ENCODE measurements around the gene ZNF581.

ZNF581 gene

GRCh38 chr19:55659822-55660221 is 16.4 kb downstream of the ZNF581 start:
- no peak overlapping the region for H3K4me3 ChIP-seq (ENCODE audit: insufficient read depth in 1 of 2, low read depth in 1 of 2, low read length in 2 of 2)
- H3K36me3 ChIP-seq (ENCODE audit: control insufficient read depth in 1 of 2, insufficient read depth in 2 of 2, low read depth in 1 of 2, low read length in 2 of 2), result peaks cover 52 to 70% of the 10 kb centered on the region in 2 experiments
- no peak overlapping the region for H3K23ac ChIP-seq (ENCODE audit: low read length in 2 of 2)
- H4K91ac ChIP-seq (ENCODE audit: low read length), result no peak overlapping the region
- no peak overlapping the region for H2BK5ac ChIP-seq (ENCODE audit: low read depth, low read length, poor library complexity, severe bottlenecking)
- no peak overlapping the region for H2AFZ ChIP-seq (ENCODE audit: low read depth, low read length)
- H3K9me3 ChIP-seq (ENCODE audit: control insufficient read depth, low read length), result no peaks in the 10 kb centered on the region
- DNase-seq, result no peak
- H3K9ac ChIP-seq (ENCODE audit: low read length), result peak overlapping the region; percentile 72
- no peak overlapping the region for H3K4me2 ChIP-seq (ENCODE audit: low read length, poor library complexity, severe bottlenecking)
- no peak overlapping the region for H2BK12ac ChIP-seq (ENCODE audit: low read length in 2 of 2)
- H3K27me3 ChIP-seq (ENCODE audit: control insufficient read depth in 1 of 2, insufficient read depth in 1 of 2, low read length in 2 of 2), result no peaks in the 10 kb centered on the region
- WGBS, result 100% methylated on average over 4 of the region's 9 CpGs
- peaks cover 27% of the 10 kb centered on the region for H3K4me1 ChIP-seq (ENCODE audit: control insufficient read depth, insufficient read depth, low read depth, low read length)
- peaks cover 11% of the 10 kb centered on the region for H3K79me1 ChIP-seq (replicated peaks; ENCODE audit: low read length, poor library complexity, severe bottlenecking)
- H2AK5ac ChIP-seq (ENCODE audit: low read length, severe bottlenecking), result no peak overlapping the region
- H3K4ac ChIP-seq (ENCODE audit: low read depth in 1 of 2, low read length in 2 of 2), result no peak overlapping the region
- no peak overlapping the region for H3K18ac ChIP-seq (ENCODE audit: low read depth in 1 of 2, low read length in 2 of 2)
- no peak overlapping the region for H3K27ac ChIP-seq (ENCODE audit: low read length, poor library complexity, severe bottlenecking)
- no peak overlapping the region for H2BK120ac ChIP-seq (ENCODE audit: low read depth, low read length)
- no peak overlapping the region for H4K8ac ChIP-seq (ENCODE audit: low read length)
- no peak overlapping the region for H3K14ac ChIP-seq (ENCODE audit: low read length in 2 of 2)
- no peak overlapping the region for H2BK15ac ChIP-seq (ENCODE audit: low read depth, poor library complexity, severe bottlenecking)

- Histone ChIP-seq H2BK15ac (ENCODE audit: low read depth, poor library complexity, severe bottlenecking) (no peak overlapping the region), H2AK5ac (ENCODE audit: low read length, severe bottlenecking) (no peak overlapping the region), H4K91ac (ENCODE audit: low read length) (no peak overlapping the region), H3K4me2 (ENCODE audit: low read length, poor library complexity, severe bottlenecking) (no peak overlapping the region), H3K9ac (ENCODE audit: low read length) (no peak overlapping the region), H3K4ac (ENCODE audit: low read depth in 1 of 2, low read length in 2 of 2) (no peak overlapping the region), H3K4me1 (ENCODE audit: control insufficient read depth, insufficient read depth, low read depth, low read length) (peaks cover 27% of the 10 kb centered on the region), H3K27ac (ENCODE audit: low read length, poor library complexity, severe bottlenecking) (no peak overlapping the region), H3K79me1 (replicated peaks; ENCODE audit: low read length, poor library complexity, severe bottlenecking) (peaks cover 11% of the 10 kb centered on the region), H3K23ac (ENCODE audit: low read length in 2 of 2) (no peak overlapping the region), H3K14ac (ENCODE audit: low read length in 2 of 2) (no peak overlapping the region), H3K9me3 (ENCODE audit: control insufficient read depth, low read length) (no peaks in the 10 kb centered on the region), H3K27me3 (ENCODE audit: control insufficient read depth in 1 of 2, insufficient read depth in 1 of 2, low read length in 2 of 2) (no peaks in the 10 kb centered on the region), H2AFZ (ENCODE audit: low read depth, low read length) (no peak overlapping the region), H4K8ac (ENCODE audit: low read length) (no peak overlapping the region), H3K36me3 (ENCODE audit: control insufficient read depth in 1 of 2, insufficient read depth in 2 of 2, low read depth in 1 of 2, low read length in 2 of 2) (peaks cover 56 to 74% of the 10 kb centered on the region in 2 experiments), H2BK5ac (ENCODE audit: low read depth, low read length, poor library complexity, severe bottlenecking) (no peak overlapping the region), H3K4me3 (ENCODE audit: insufficient read depth in 1 of 2, low read depth in 1 of 2, low read length in 2 of 2) (no peak overlapping the region), H2BK12ac (ENCODE audit: low read length in 2 of 2) (no peak overlapping the region), H2BK120ac (ENCODE audit: low read depth, low read length) (no peak overlapping the region), H3K18ac (ENCODE audit: low read depth in 1 of 2, low read length in 2 of 2) (no peak overlapping the region)
- over 99% methylated on average over 12 of the region's 12 CpGs for WGBS
- no peak for DNase-seq
These were observed 17.0 kb downstream of the ZNF581 start for GRCh38 chr19:55660404-55660803.

GRCh38 chr19:55660991-55661390 is 17.5 kb downstream of the ZNF581 start:
- Histone ChIP-seq H3K27ac (ENCODE audit: low read length, poor library complexity, severe bottlenecking) (no peak overlapping the region), H2AFZ (ENCODE audit: low read depth, low read length) (no peak overlapping the region), H3K27me3 (ENCODE audit: control insufficient read depth in 1 of 2, insufficient read depth in 1 of 2, low read length in 2 of 2) (no peaks in the 10 kb centered on the region), H2BK5ac (ENCODE audit: low read depth, low read length, poor library complexity, severe bottlenecking) (no peak overlapping the region), H3K4me3 (ENCODE audit: insufficient read depth in 1 of 2, low read depth in 1 of 2, low read length in 2 of 2) (no peak overlapping the region), H2AK5ac (ENCODE audit: low read length, severe bottlenecking) (no peak overlapping the region), H3K36me3 (ENCODE audit: control insufficient read depth in 1 of 2, insufficient read depth in 2 of 2, low read depth in 1 of 2, low read length in 2 of 2) (peaks cover 60 to 80% of the 10 kb centered on the region in 2 experiments), H3K4ac (ENCODE audit: low read depth in 1 of 2, low read length in 2 of 2) (no peak overlapping the region), H2BK120ac (ENCODE audit: low read depth, low read length) (no peak overlapping the region), H3K18ac (ENCODE audit: low read depth in 1 of 2, low read length in 2 of 2) (no peak overlapping the region), H4K91ac (ENCODE audit: low read length) (no peak overlapping the region), H3K14ac (ENCODE audit: low read length in 2 of 2) (no peak overlapping the region), H2BK12ac (ENCODE audit: low read length in 2 of 2) (no peak overlapping the region), H3K9me3 (ENCODE audit: control insufficient read depth, low read length) (no peaks in the 10 kb centered on the region), H4K8ac (ENCODE audit: low read length) (no peak overlapping the region), H3K9ac (ENCODE audit: low read length) (no peak overlapping the region), H3K4me1 (ENCODE audit: control insufficient read depth, insufficient read depth, low read depth, low read length) (peaks cover 27% of the 10 kb centered on the region), H3K4me2 (ENCODE audit: low read length, poor library complexity, severe bottlenecking) (no peak overlapping the region), H3K79me1 (replicated peaks; ENCODE audit: low read length, poor library complexity, severe bottlenecking) (peaks cover 14% of the 10 kb centered on the region), H3K23ac (ENCODE audit: low read length in 2 of 2) (no peak overlapping the region), H2BK15ac (ENCODE audit: low read depth, poor library complexity, severe bottlenecking) (no peak overlapping the region)
- DNase-seq, result no peak
- WGBS, result 92% methylated on average over 16 of the region's 16 CpGs

- Histone ChIP-seq H3K23ac (ENCODE audit: low read length in 2 of 2) (no peak overlapping the region), H3K9ac (ENCODE audit: low read length) (no peak overlapping the region)
- 83% methylated on average over 7 of the region's 7 CpGs for WGBS
These were observed 18.4 kb downstream of the ZNF581 start for GRCh38 chr19:55661826-55662225.

More at GRCh38 chr19:55661826-55662225, 18.4 kb downstream of the ZNF581 start:
- Histone ChIP-seq H3K4ac (ENCODE audit: low read depth in 1 of 2, low read length in 2 of 2) (no peak overlapping the region), H2AFZ (ENCODE audit: low read depth, low read length) (no peak overlapping the region), H2BK15ac (ENCODE audit: low read depth, poor library complexity, severe bottlenecking) (no peak overlapping the region), H3K27ac (ENCODE audit: low read length, poor library complexity, severe bottlenecking) (no peak overlapping the region), H3K4me1 (ENCODE audit: control insufficient read depth, insufficient read depth, low read depth, low read length) (peaks cover 30% of the 10 kb centered on the region), H2BK12ac (ENCODE audit: low read length in 2 of 2) (no peak overlapping the region), H2AK5ac (ENCODE audit: low read length, severe bottlenecking) (no peak overlapping the region), H2BK5ac (ENCODE audit: low read depth, low read length, poor library complexity, severe bottlenecking) (no peak overlapping the region), H3K27me3 (ENCODE audit: control insufficient read depth in 1 of 2, insufficient read depth in 1 of 2, low read length in 2 of 2) (no peaks in the 10 kb centered on the region), H4K8ac (ENCODE audit: low read length) (no peak overlapping the region), H3K79me1 (replicated peaks; ENCODE audit: low read length, poor library complexity, severe bottlenecking) (peaks cover 17% of the 10 kb centered on the region), H3K4me2 (ENCODE audit: low read length, poor library complexity, severe bottlenecking) (no peak overlapping the region), H3K9me3 (ENCODE audit: control insufficient read depth, low read length) (no peaks in the 10 kb centered on the region), H2BK120ac (ENCODE audit: low read depth, low read length) (no peak overlapping the region), H3K14ac (ENCODE audit: low read length in 2 of 2) (no peak overlapping the region), H4K91ac (ENCODE audit: low read length) (no peak overlapping the region), H3K4me3 (ENCODE audit: insufficient read depth in 1 of 2, low read depth in 1 of 2, low read length in 2 of 2) (no peak overlapping the region), H3K36me3 (ENCODE audit: control insufficient read depth in 1 of 2, insufficient read depth in 2 of 2, low read depth in 1 of 2, low read length in 2 of 2) (peaks cover 69 to 88% of the 10 kb centered on the region in 2 experiments), H3K18ac (ENCODE audit: low read depth in 1 of 2, low read length in 2 of 2) (no peak overlapping the region)
- DNase-seq, result no peak

Measured in mesenchymal stem cell (in vitro differentiated cells and primary cell).